ENCODE data around the gene CDSN. TPM values are rescaled to one million over a fixed set of nuclear protein-coding genes. Genes with fewer than 3 reads are reported as not detected.
"Not testable (repeated sequence)": the region's sequence is repeated elsewhere in the genome, so short reads cannot be mapped to it uniquely, and the experiment has no call there.

The CDSN gene, protein sequence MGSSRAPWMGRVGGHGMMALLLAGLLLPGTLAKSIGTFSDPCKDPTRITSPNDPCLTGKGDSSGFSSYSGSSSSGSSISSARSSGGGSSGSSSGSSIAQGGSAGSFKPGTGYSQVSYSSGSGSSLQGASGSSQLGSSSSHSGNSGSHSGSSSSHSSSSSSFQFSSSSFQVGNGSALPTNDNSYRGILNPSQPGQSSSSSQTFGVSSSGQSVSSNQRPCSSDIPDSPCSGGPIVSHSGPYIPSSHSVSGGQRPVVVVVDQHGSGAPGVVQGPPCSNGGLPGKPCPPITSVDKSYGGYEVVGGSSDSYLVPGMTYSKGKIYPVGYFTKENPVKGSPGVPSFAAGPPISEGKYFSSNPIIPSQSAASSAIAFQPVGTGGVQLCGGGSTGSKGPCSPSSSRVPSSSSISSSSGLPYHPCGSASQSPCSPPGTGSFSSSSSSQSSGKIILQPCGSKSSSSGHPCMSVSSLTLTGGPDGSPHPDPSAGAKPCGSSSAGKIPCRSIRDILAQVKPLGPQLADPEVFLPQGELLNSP
- not detected in 2 replicates for total RNA-seq (ENCODE audit: low replicate concordance)
- long read RNA-seq, result 0 reads

DNA sequence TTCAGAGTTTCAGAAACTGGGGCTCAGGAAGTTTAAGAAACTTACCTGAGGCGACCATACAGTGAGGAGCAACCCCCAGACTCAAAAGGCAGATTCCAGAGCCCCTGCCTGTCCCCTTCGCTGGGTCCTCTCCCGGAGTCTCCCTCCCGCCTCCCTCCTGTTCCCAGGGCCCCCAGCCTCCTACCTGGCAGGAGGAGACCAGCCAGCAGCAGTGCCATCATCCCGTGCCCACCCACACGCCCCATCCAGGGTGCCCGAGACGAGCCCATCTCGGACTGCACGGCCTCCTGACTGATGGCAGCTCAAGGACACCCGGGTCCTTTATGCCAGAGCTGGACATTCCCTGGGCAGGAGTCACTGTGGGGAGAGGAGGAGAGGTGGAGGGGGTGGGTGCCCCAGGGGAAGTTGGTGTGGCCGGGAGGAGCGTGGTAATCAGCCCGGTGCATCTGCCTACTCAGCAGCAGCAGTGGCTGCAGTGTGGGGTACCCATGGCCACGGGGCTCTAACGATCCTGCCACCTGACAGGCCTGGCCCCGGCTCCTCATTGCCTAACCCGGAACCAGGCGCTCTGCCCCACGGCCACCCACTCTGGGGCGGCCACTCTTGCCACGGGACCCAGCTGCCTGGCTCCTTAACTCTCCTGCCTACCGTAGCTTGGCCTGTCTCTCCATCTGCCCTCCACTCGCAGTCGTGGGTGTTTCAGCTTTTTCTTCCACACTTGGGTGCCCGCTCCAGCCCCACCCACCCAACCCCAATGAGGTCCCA lies at the start of gene CDSN:
CDSN (minus strand) TSS at position 296 of the 765 bp plus-strand sequence; CDS start at position 269, 27 bp downstream.
- H3K27ac Mint-ChIP-seq, result no peak within 1 kb of the TSS
- H3K9me3 Mint-ChIP-seq, result no peaks in the 10 kb centered on the region
- DNase-seq (ENCODE audit: extremely low spot score, unreplicated experiment), result no peak
- peaks cover 45% of the 10 kb centered on the region for H3K27me3 Mint-ChIP-seq
- H3K36me3 Mint-ChIP-seq, result no peaks in the 10 kb centered on the region
- H3K4me1 Mint-ChIP-seq (ENCODE audit: unreplicated experiment), result no peaks in the 10 kb centered on the region
- no peak for TF ChIP-seq CTCF (conservative IDR thresholded peaks at IDR 0.05)
- H3K4me3 Mint-ChIP-seq, result no peak within 1 kb of the TSS

DNA sequence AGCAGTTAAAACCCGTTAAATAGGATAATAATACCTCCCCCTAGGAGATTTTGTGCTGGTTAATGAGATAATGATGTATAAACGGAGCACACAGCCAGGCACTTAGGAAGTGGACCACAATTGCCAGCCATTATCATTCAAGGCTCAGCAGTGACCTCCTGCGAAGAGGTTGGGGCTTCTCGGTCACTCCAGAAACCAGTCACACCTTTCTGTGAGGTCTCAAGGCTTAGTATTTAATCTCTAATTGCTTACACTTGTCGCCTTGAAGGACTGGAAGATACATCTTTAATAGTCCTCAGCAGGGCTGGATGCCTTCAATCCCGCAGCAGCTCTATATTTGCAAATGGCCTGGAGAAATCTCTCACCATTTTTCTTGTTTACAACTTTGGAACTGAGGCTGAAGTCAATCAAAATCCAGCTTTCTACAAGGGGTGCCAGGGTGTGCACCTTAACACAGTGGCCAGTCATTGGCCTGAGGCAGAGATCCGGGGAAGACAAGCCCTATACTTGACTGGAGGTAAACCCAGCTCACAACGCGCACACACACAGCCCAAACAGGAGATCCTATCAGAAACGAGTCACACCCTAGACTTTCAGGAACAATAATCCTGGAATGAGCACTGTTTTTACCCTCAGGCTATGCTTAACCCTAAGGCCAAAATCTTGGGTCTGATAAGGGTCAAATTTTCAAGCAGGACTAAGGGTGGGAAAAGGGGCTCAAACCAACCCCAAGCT lies 49.0 kb upstream of the CDSN start:
- H3K27me3 Mint-ChIP-seq, result peaks cover 22% of the 10 kb centered on the region

DNA sequence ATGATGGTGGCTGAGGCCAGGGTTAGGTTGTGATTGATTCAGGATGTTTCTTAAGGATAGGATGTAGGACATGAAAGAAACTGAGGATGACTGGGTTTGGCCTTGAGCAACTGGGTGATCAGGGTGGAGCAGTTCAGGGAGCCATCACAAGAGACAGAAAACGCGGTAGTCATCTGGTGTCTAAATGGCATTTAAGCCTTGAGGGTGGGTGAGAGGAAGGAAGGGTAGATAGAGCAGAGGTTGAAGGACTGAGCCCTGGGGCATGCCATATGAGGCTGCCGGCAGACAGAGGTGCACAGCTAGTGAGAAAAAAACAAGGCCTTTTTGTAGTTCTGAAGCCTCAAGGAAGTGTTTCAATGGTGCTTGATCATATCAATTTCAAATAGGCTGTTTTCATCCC lies 48.4 kb upstream of the CDSN start:
- H3K27me3 Mint-ChIP-seq, result peaks cover 22% of the 10 kb centered on the region
- H3K36me3 Mint-ChIP-seq, result no peaks in the 10 kb centered on the region
- H3K27ac Mint-ChIP-seq, result no peak overlapping the region

More for the DNA sequence above, 49.0 kb upstream of the CDSN start:
- Mint-ChIP-seq H3K9me3 (no peaks in the 10 kb centered on the region), H3K27ac (no peak overlapping the region), H3K36me3 (no peaks in the 10 kb centered on the region), H3K4me3 (no peak overlapping the region), H3K4me1 (ENCODE audit: unreplicated experiment) (peaks cover 13% of the 10 kb centered on the region)
- no peak for DNase-seq (ENCODE audit: extremely low spot score, unreplicated experiment)
- no peak for TF ChIP-seq CTCF (conservative IDR thresholded peaks at IDR 0.05)

GRCh38 chr6:31165986-31166385 lies 45.7 kb upstream of the CDSN start:
- no peak for TF ChIP-seq CTCF (conservative IDR thresholded peaks at IDR 0.05)

More for the DNA sequence above, 48.4 kb upstream of the CDSN start:
- Mint-ChIP-seq H3K4me3 (no peak overlapping the region), H3K4me1 (ENCODE audit: unreplicated experiment) (peaks cover 13% of the 10 kb centered on the region), H3K9me3 (no peaks in the 10 kb centered on the region)
- TF ChIP-seq CTCF (conservative IDR thresholded peaks at IDR 0.05), result no peak
- DNase-seq (ENCODE audit: extremely low spot score, unreplicated experiment), result no peak

GRCh38 chr6:31165064-31165832 lies 45.0 kb upstream of the CDSN start:
- DNase-seq (ENCODE audit: extremely low spot score, unreplicated experiment); H3K9me3 Mint-ChIP-seq; H3K36me3 Mint-ChIP-seq; H3K4me3 Mint-ChIP-seq; H3K4me1 Mint-ChIP-seq (ENCODE audit: unreplicated experiment); H3K27ac Mint-ChIP-seq: not testable (repeated sequence)
- peaks cover 13% of the 10 kb centered on the region for H3K27me3 Mint-ChIP-seq

More at GRCh38 chr6:31165986-31166385, 45.7 kb upstream of the CDSN start:
- no peak overlapping the region for H3K27ac Mint-ChIP-seq
- no peaks in the 10 kb centered on the region for H3K9me3 Mint-ChIP-seq
- peaks cover 4% of the 10 kb centered on the region for H3K4me1 Mint-ChIP-seq (ENCODE audit: unreplicated experiment)
- H3K4me3 Mint-ChIP-seq, result no peak overlapping the region
- H3K36me3 Mint-ChIP-seq, result peaks cover 4% of the 10 kb centered on the region
- H3K27me3 Mint-ChIP-seq, result peaks cover 15% of the 10 kb centered on the region
- DNase-seq (ENCODE audit: extremely low spot score, unreplicated experiment), result no peak

- not testable (repeated sequence) for H3K9me3 Mint-ChIP-seq; H3K4me3 Mint-ChIP-seq; H3K27ac Mint-ChIP-seq; DNase-seq (ENCODE audit: extremely low spot score, unreplicated experiment); H3K36me3 Mint-ChIP-seq; H3K4me1 Mint-ChIP-seq (ENCODE audit: unreplicated experiment)
- H3K27me3 Mint-ChIP-seq, result peaks cover 13% of the 10 kb centered on the region
Observed at GRCh38 chr6:31164475-31165063, 44.3 kb upstream of the CDSN start.
